Measurements from ENCODE around the gene BRWD1. TPM values are rescaled to one million over a fixed set of nuclear protein-coding genes. Genes with fewer than 3 reads are reported as not detected.

The BRWD1 gene
- total RNA-seq, result 10 to 100 TPM; 28.9 to 81.1 (median 42.6) TPM
- polyA plus RNA-seq, result 10 to 100 TPM; 11.1 to 32.7 (median 16.2) TPM
- long read RNA-seq, donor 1, transcript BRWD1-202 (5 exons, 2,495 nt), result major isoform, 13 of 13 reads
- long read RNA-seq, donor 1, partial matches to known transcripts, result 0 of 13 reads
- long read RNA-seq, donor 1, other reads (novel, unspliced or antisense), result 0 of 13 reads
- long read RNA-seq, donor 2, full-length matches to known transcripts, result 15 of 15 reads
- long read RNA-seq, donor 2, partial matches to known transcripts, result 0 of 15 reads
- long read RNA-seq, donor 2, other reads (novel, unspliced or antisense), result 0 of 15 reads
- long read RNA-seq, donor 3, transcript BRWD1-202 (5 exons, 2,495 nt), result major isoform, 13 of 13 reads
- long read RNA-seq, donor 3, partial matches to known transcripts, result 0 of 13 reads
- long read RNA-seq, donor 3, other reads (novel, unspliced or antisense), result 0 of 13 reads
- long read RNA-seq, donor 4, transcript BRWD1-202 (5 exons, 2,495 nt), result major isoform, 11 of 20 reads
- long read RNA-seq, donor 4, partial matches to known transcripts, result 2 of 20 reads
- long read RNA-seq, donor 4, other reads (novel, unspliced or antisense), result 7 of 20 reads
- long read RNA-seq, donor 5, transcript BRWD1-202 (5 exons, 2,495 nt), result major isoform, 32 of 36 reads
- long read RNA-seq, donor 5, partial matches to known transcripts, result 1 of 36 reads
- long read RNA-seq, donor 5, other reads (novel, unspliced or antisense), result 3 of 36 reads
- long read RNA-seq, donor 6, transcript BRWD1-202 (5 exons, 2,495 nt), result major isoform, 6 of 16 reads
- long read RNA-seq, donor 6, partial matches to known transcripts, result 8 of 16 reads
- long read RNA-seq, donor 6, other reads (novel, unspliced or antisense), result 2 of 16 reads
- long read RNA-seq, donor 7, partial matches to known transcripts, result 0 of 4 reads
- long read RNA-seq, donor 7, other reads (novel, unspliced or antisense), result 0 of 4 reads
- long read RNA-seq, donor 8, transcript BRWD1-202 (5 exons, 2,495 nt), result major isoform, 18 of 18 reads
- long read RNA-seq, donor 8, partial matches to known transcripts, result 0 of 18 reads
- long read RNA-seq, donor 8, other reads (novel, unspliced or antisense), result 0 of 18 reads
- long read RNA-seq, donor 9, transcript BRWD1-202 (5 exons, 2,495 nt), result major isoform, 11 of 11 reads
- long read RNA-seq, donor 9, partial matches to known transcripts, result 0 of 11 reads
- long read RNA-seq, donor 9, other reads (novel, unspliced or antisense), result 0 of 11 reads
- long read RNA-seq, donor 10, transcript BRWD1-202 (5 exons, 2,495 nt), result major isoform, 5 of 5 reads
- long read RNA-seq, donor 10, partial matches to known transcripts, result 0 of 5 reads
- long read RNA-seq, donor 10, other reads (novel, unspliced or antisense), result 0 of 5 reads

DNA sequence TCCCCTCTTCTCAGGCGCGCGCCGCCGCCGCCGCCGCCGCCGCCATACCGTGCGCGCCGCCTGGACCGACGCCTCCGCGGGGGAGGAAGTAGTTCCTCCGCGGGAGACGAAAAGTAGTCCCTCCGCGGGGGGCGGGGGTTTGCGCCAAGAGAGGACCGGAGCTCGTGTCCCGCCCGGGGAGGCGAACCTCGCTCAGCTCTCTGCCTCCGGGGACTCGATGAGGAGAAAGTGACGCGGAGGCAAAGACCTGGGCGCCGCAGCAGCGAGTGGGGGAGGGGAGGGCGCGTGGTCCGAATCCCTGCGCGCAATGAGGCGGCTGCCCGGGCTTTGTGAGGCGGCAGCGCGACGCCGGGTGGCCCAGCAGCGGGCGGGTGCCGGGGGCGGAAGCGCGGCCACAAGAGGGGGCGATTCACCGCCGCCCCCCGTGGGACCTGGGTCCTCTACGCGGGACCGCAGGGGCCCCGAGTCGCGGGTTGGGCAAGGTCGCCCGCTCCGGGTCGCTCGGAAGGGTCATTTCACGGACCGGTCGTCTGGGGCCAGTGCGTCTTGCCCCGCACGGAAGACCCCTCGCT is at the start of gene BRWD1:
BRWD1 (minus strand) TSS at position 62 of the 572 bp plus-strand sequence. CDS start 141 bp downstream, outside the sequence.
- peaks cover 0 to 11% of the 10 kb centered on the region in 2 donors for H3K36me3 ChIP-seq (replicated peaks in 1 of 2)
- TF ChIP-seq POLR2A (IDR thresholded peaks at IDR 0.05), result peak; percentile 38 to 71
- TF ChIP-seq, protein P1, sequence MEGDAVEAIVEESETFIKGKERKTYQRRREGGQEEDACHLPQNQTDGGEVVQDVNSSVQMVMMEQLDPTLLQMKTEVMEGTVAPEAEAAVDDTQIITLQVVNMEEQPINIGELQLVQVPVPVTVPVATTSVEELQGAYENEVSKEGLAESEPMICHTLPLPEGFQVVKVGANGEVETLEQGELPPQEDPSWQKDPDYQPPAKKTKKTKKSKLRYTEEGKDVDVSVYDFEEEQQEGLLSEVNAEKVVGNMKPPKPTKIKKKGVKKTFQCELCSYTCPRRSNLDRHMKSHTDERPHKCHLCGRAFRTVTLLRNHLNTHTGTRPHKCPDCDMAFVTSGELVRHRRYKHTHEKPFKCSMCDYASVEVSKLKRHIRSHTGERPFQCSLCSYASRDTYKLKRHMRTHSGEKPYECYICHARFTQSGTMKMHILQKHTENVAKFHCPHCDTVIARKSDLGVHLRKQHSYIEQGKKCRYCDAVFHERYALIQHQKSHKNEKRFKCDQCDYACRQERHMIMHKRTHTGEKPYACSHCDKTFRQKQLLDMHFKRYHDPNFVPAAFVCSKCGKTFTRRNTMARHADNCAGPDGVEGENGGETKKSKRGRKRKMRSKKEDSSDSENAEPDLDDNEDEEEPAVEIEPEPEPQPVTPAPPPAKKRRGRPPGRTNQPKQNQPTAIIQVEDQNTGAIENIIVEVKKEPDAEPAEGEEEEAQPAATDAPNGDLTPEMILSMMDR (IDR thresholded peaks at IDR 0.05), result peak in 4 of 6 experiments; percentile 19 to 38 (median 22)
- intact Hi-C loops (cut with DNase I), result loop anchor here (5.0 kb wide), 2 partner anchors 74 to 79 kb away; no protein-coding TSS in a partner anchor
- 0 to 1% (median 1%) methylated on average over 12 to 73 of the region's 78 CpGs for WGBS, 4 donors
- H3K27ac ChIP-seq, result peak within 1 kb of the TSS; percentile 83 to 97 (median 93)
- no peaks in the 10 kb centered on the region for H3K9me3 ChIP-seq (replicated peaks in 1 of 3)
- H3K4me1 ChIP-seq (replicated peaks in 1 of 2), result peaks cover 17 to 23% of the 10 kb centered on the region in 2 donors
- H3K27me3 ChIP-seq, result no peaks in the 10 kb centered on the region
- peak; percentile 76 to 87 (median 81) for DNase-seq
- peak within 1 kb of the TSS; percentile 40 to 90 (median 78) for H3K4me3 ChIP-seq

DNA sequence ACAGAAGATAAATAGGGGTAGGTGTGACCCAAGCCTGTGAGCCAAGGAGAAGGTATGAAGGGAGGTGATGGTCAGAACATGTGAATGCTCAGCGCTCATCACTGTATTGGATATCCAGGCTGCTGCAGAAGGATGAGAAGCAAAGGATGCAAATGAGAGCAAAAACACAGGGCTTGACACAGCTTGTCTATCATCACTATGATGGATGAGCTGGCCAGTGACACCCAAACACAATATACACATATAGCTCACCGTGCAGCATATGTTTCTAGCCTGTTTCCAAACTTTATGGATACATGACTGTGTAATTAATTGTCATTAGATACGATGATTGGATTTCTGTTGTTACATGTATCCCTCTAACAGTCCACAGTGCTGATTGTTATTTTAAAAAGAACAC is 49.3 kb upstream of the BRWD1 start:
- WGBS, 4 donors, result 79 to 92% (median 88%) methylated on average over 3 of the region's 3 CpGs
- H3K9me3 ChIP-seq (replicated peaks in 1 of 3), result no peaks in the 10 kb centered on the region
- no peak overlapping the region for H3K27ac ChIP-seq
- TF ChIP-seq, protein P1 (IDR thresholded peaks at IDR 0.05), result no peak
- no peak for TF ChIP-seq POLR2A (IDR thresholded peaks at IDR 0.05)
- intact Hi-C loops (cut with DNase I), result no loop called here
- H3K27me3 ChIP-seq, result no peaks in the 10 kb centered on the region
- H3K4me1 ChIP-seq (replicated peaks in 1 of 2), result no peaks in the 10 kb centered on the region
- DNase-seq, result peak in 1 of 7 donors; percentile 6
- no peak overlapping the region for H3K4me3 ChIP-seq
- no peaks in the 10 kb centered on the region for H3K36me3 ChIP-seq (replicated peaks in 1 of 2)

DNA sequence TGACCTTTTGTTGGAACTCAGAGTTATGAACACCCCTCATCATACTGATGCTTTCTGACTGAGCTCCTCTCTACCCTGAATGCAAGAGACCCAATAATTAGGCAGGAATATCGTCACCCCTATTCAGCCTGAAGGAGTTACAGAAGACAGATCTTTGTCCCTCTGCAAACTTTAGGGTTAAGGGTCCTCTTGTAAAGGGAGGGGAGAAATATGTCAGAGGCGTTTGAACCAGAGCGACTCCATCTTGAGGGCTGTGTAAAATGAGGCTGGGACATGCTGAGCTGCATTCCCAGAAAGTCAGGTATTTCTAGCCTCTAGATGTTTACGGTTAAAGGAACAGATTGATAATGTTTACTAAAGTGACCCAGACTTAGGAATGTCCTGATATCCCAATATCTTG is 46.0 kb upstream of the BRWD1 start:
- Histone ChIP-seq H3K36me3 (replicated peaks in 1 of 2) (no peaks in the 10 kb centered on the region), H3K27me3 (no peaks in the 10 kb centered on the region), H3K9me3 (replicated peaks in 1 of 3) (no peaks in the 10 kb centered on the region), H3K27ac (no peak overlapping the region), H3K4me1 (replicated peaks in 1 of 2) (no peaks in the 10 kb centered on the region), H3K4me3 (no peak overlapping the region)
- 66 to 87% (median 73%) methylated on average over 4 of the region's 4 CpGs for WGBS, 4 donors
- no peak for TF ChIP-seq POLR2A (IDR thresholded peaks at IDR 0.05)
- TF ChIP-seq, protein P1 (IDR thresholded peaks at IDR 0.05), result no peak
- DNase-seq, result no peak
- intact Hi-C loops (cut with DNase I), result no loop called here
